Activated T-helper 17 cell treated with anti-CD3 and anti-CD28 coated beads, Interleukin-2, amount 50 U/mL, for 72 hours (primary cell): ENCODE results near the gene TNF. TPM values are rescaled to one million over a fixed set of nuclear protein-coding genes. Genes with fewer than 3 reads are reported as not detected.
"Not testable (repeated sequence)": the region's sequence is repeated elsewhere in the genome, so short reads cannot be mapped to it uniquely, and the experiment has no call there.

Experiments
- ATAC-seq: fragments of 150-1000 bp; cut with Tn5 transposase; replicated peaks from 2 replicates; pipeline ENCODE4 v1.10.0; 2021; ENCODE audit warnings: mild to moderate bottlenecking, moderate library complexity
- H3K27ac Mint-ChIP-seq: one replicate; pipeline ENCODE4 v1.8.0; 2022; ENCODE audit warnings: mixed read lengths
- H3K27me3 Mint-ChIP-seq: one replicate; pipeline ENCODE4 v1.8.0; 2022; ENCODE audit warnings: mixed read lengths
- H3K36me3 Mint-ChIP-seq: one replicate; pipeline ENCODE4 v1.8.0; 2022; ENCODE audit warnings: low read depth, mild to moderate bottlenecking, mixed read lengths
- H3K4me1 Mint-ChIP-seq: one replicate; pipeline ENCODE4 v1.8.0; 2022; ENCODE audit warnings: mixed read lengths
- H3K4me3 Mint-ChIP-seq: one replicate; pipeline ENCODE4 v1.8.0; 2022; ENCODE audit warnings: mild to moderate bottlenecking, mixed read lengths
- H3K9me3 Mint-ChIP-seq: one replicate; pipeline ENCODE4 v1.8.0; 2022; ENCODE audit warnings: mixed read lengths
- total RNA-seq, 2 donors: library from RNA; stranded (reverse); gene quantifications; one replicate each; pipeline ENCODE4 v1.2.3, GENCODE V29; 2022

The TNF gene
- total RNA-seq, 2 donors from 2014 or later = 69.5 to 199 TPM

- Mint-ChIP-seq H3K9me3 (no peaks in the 10 kb centered on the region), H3K27ac (peak within 1 kb of the TSS; percentile 99), H3K4me1 (peaks cover 34% of the 10 kb centered on the region), H3K36me3 (peaks cover 58% of the 10 kb centered on the region), H3K4me3 (peak within 1 kb of the TSS; percentile 100), H3K27me3 (no peaks in the 10 kb centered on the region)
- ATAC-seq = peak; percentile 14
Measured at GRCh38 chr6:31582230-31582643, 6.9 kb downstream of the TNF start, which contains the start of gene LTB. TSS of gene LTB (minus strand) at chr6:31582424. CDS start at chr6:31582417, 7 bp downstream.

GRCh38 chr6:31585491-31585890 is 10.1 kb downstream of the TNF start:
- peak overlapping the region; percentile 82 for H3K4me3 Mint-ChIP-seq
- peaks cover 34% of the 10 kb centered on the region for H3K4me1 Mint-ChIP-seq
- peaks cover 26% of the 10 kb centered on the region for H3K36me3 Mint-ChIP-seq
- H3K27ac Mint-ChIP-seq = peak overlapping the region; percentile 78
- no peaks in the 10 kb centered on the region for H3K9me3 Mint-ChIP-seq
- peak; percentile 28 for ATAC-seq
- no peaks in the 10 kb centered on the region for H3K27me3 Mint-ChIP-seq

GRCh38 chr6:31586008-31586407 is 10.6 kb downstream of the TNF start, which contains the start of gene LST1:
TSS of gene LST1 (plus strand) at chr6:31586277. CDS start at chr6:31587300, 1,023 bp downstream.
- peaks cover 34% of the 10 kb centered on the region for H3K4me1 Mint-ChIP-seq
- no peaks in the 10 kb centered on the region for H3K27me3 Mint-ChIP-seq
- no peak for ATAC-seq
- H3K9me3 Mint-ChIP-seq = no peaks in the 10 kb centered on the region
- H3K4me3 Mint-ChIP-seq = peak within 1 kb of the TSS; percentile 82
- H3K27ac Mint-ChIP-seq = peak within 1 kb of the TSS; percentile 78
- H3K36me3 Mint-ChIP-seq = peaks cover 20% of the 10 kb centered on the region

GRCh38 chr6:31586599-31587281 is 11.4 kb downstream of the TNF start:
- Mint-ChIP-seq H3K27me3 (no peaks in the 10 kb centered on the region), H3K36me3 (peaks cover 13% of the 10 kb centered on the region), H3K4me1 (peaks cover 34% of the 10 kb centered on the region), H3K9me3 (no peaks in the 10 kb centered on the region), H3K27ac (peak overlapping the region; percentile 78), H3K4me3 (peak overlapping the region; percentile 82)
- peak; percentile 21 for ATAC-seq

- Mint-ChIP-seq H3K4me3 (peak overlapping the region; percentile 82), H3K9me3 (no peaks in the 10 kb centered on the region), H3K27ac (peak overlapping the region; percentile 78), H3K27me3 (no peaks in the 10 kb centered on the region), H3K36me3 (peaks cover 2% of the 10 kb centered on the region), H3K4me1 (peaks cover 35% of the 10 kb centered on the region)
- ATAC-seq = peak; percentile 57
Measured at GRCh38 chr6:31587791-31588777, 12.7 kb downstream of the TNF start.

- peak overlapping the region; percentile 53 for H3K27ac Mint-ChIP-seq
- ATAC-seq = no peak
- H3K4me3 Mint-ChIP-seq = peak overlapping the region; percentile 82
- H3K27me3 Mint-ChIP-seq = no peaks in the 10 kb centered on the region
- peaks cover 34% of the 10 kb centered on the region for H3K4me1 Mint-ChIP-seq
- H3K36me3 Mint-ChIP-seq = no peaks in the 10 kb centered on the region
- H3K9me3 Mint-ChIP-seq = no peaks in the 10 kb centered on the region
Measured at GRCh38 chr6:31588871-31589650, 13.7 kb downstream of the TNF start.

- H3K36me3 Mint-ChIP-seq, H3K27me3 Mint-ChIP-seq, H3K27ac Mint-ChIP-seq, H3K4me3 Mint-ChIP-seq, H3K9me3 Mint-ChIP-seq, ATAC-seq: not testable (repeated sequence)
- peaks cover 31% of the 10 kb centered on the region for H3K4me1 Mint-ChIP-seq
Measured at GRCh38 chr6:31590691-31591090, 15.3 kb downstream of the TNF start.

- H3K27me3 Mint-ChIP-seq = no peaks in the 10 kb centered on the region
- peaks cover 26% of the 10 kb centered on the region for H3K4me1 Mint-ChIP-seq
- H3K27ac Mint-ChIP-seq = peak overlapping the region; percentile 78
- peak overlapping the region; percentile 68 for H3K4me3 Mint-ChIP-seq
- peak; percentile 1 for ATAC-seq
- no peaks in the 10 kb centered on the region for H3K9me3 Mint-ChIP-seq
- no peaks in the 10 kb centered on the region for H3K36me3 Mint-ChIP-seq
Measured at GRCh38 chr6:31592396-31592771, 17.0 kb downstream of the TNF start.

- H3K27me3 Mint-ChIP-seq = no peaks in the 10 kb centered on the region
- peak overlapping the region; percentile 48 for H3K27ac Mint-ChIP-seq
- no peaks in the 10 kb centered on the region for H3K9me3 Mint-ChIP-seq
- ATAC-seq = peak; percentile 68
- peak overlapping the region; percentile 42 for H3K4me3 Mint-ChIP-seq
- H3K4me1 Mint-ChIP-seq = peaks cover 20% of the 10 kb centered on the region
- H3K36me3 Mint-ChIP-seq = no peaks in the 10 kb centered on the region
Measured at GRCh38 chr6:31597006-31597405, 21.6 kb downstream of the TNF start.

GRCh38 chr6:31607317-31607716 is 32.0 kb downstream of the TNF start:
- Mint-ChIP-seq H3K36me3 (no peaks in the 10 kb centered on the region), H3K4me3 (no peak overlapping the region), H3K27me3 (no peaks in the 10 kb centered on the region), H3K9me3 (no peaks in the 10 kb centered on the region), H3K4me1 (no peaks in the 10 kb centered on the region), H3K27ac (no peak overlapping the region)
- ATAC-seq = no peak

- Mint-ChIP-seq H3K4me1 (no peaks in the 10 kb centered on the region), H3K27ac (no peak overlapping the region), H3K9me3 (no peaks in the 10 kb centered on the region), H3K27me3 (no peaks in the 10 kb centered on the region), H3K36me3 (no peaks in the 10 kb centered on the region), H3K4me3 (no peak overlapping the region)
- ATAC-seq = no peak
Measured at GRCh38 chr6:31609519-31610406, 34.4 kb downstream of the TNF start.

GRCh38 chr6:31610968-31611367 is 35.6 kb downstream of the TNF start:
- Mint-ChIP-seq H3K9me3 (no peaks in the 10 kb centered on the region), H3K4me3 (no peak overlapping the region), H3K27ac (no peak overlapping the region), H3K4me1 (peaks cover 3% of the 10 kb centered on the region), H3K27me3 (no peaks in the 10 kb centered on the region), H3K36me3 (no peaks in the 10 kb centered on the region)
- no peak for ATAC-seq

GRCh38 chr6:31614075-31614619 is 38.8 kb downstream of the TNF start:
- Mint-ChIP-seq H3K9me3 (no peaks in the 10 kb centered on the region), H3K36me3 (no peaks in the 10 kb centered on the region), H3K27ac (no peak overlapping the region), H3K4me1 (peaks cover 11% of the 10 kb centered on the region), H3K4me3 (no peak overlapping the region), H3K27me3 (no peaks in the 10 kb centered on the region)
- ATAC-seq = no peak
